Heart right ventricle (tissue), 16 donors: ENCODE results near the gene CTNND2. TPM values are rescaled to one million over a fixed set of nuclear protein-coding genes. Genes with fewer than 3 reads are reported as not detected.
A peak's percentile ranks its signal among the peaks of the same experiment; 100 is the strongest.
"Not testable (repeated sequence)": the region's sequence is repeated elsewhere in the genome, so short reads cannot be mapped to it uniquely, and the experiment has no call there.

ENCODE experiments used
- ATAC-seq, 8 donors: fragments of 200-7000 bp; cut with Tn5 transposase; one replicate each; pipeline ENCODE4 v1.9.1; 2020; ENCODE audit warnings: mild to moderate bottlenecking in 8 of 8, moderate library complexity in 8 of 8, moderate number of reproducible peaks in 1 of 8
- DNase-seq, 2 donors: peaks; one replicate each; pipeline ENCODE4 v3.0.0-alpha.2; 2020
- H3K27ac ChIP-seq, 10 donors: fragments of 200-600 bp; sonication (generic) in 2 of 10; one replicate each; pipeline versions ENCODE4 v1.5.0 to v1.8.0; 2020 to 2022; ENCODE audit warnings: mild to moderate bottlenecking in 3 of 10
- H3K27me3 ChIP-seq, 7 donors: fragments of 200-600 bp; one replicate each; pipeline ENCODE4 v1.8.0; 2021 to 2022; ENCODE audit warnings: mild to moderate bottlenecking in 2 of 7
- H3K36me3 ChIP-seq, 9 donors: fragments of 200-600 bp; sonication (generic) in 1 of 9; one replicate each; pipeline versions ENCODE4 v1.5.0 to v1.8.0; 2020 to 2022; ENCODE audit warnings: mild to moderate bottlenecking in 2 of 9
- H3K4me1 ChIP-seq, 9 donors: fragments of 200-600 bp; sonication (generic) in 1 of 9; one replicate each; pipeline versions ENCODE4 v1.5.0 to v1.8.0; 2020 to 2022; ENCODE audit warnings: mild to moderate bottlenecking in 4 of 9
- H3K4me3 ChIP-seq, 10 donors: fragments of 200-600 bp; sonication (generic) in 2 of 10; one replicate each; pipeline versions ENCODE4 v1.5.0 to v1.8.0; 2020 to 2022; ENCODE audit warnings: mild to moderate bottlenecking in 7 of 10, moderate library complexity in 2 of 10
- H3K9me3 ChIP-seq, 11 donors: fragments of 200-600 bp in 10 of 11; sonication (generic) in 2 of 11; one replicate each; pipeline versions ENCODE4 v1.5.0 to v1.8.0; 2013 to 2022; ENCODE audit warnings: mild to moderate bottlenecking in 2 of 11, control low read depth in 1 of 11, moderate library complexity in 1 of 11
- CTCF ChIP-seq, 9 donors: fragments of 200-600 bp; sonication (generic) in 2 of 9; IDR thresholded peaks; one replicate each; pipeline versions ENCODE4 v1.5.0 to v1.8.0; 2021 to 2022; ENCODE audit warnings: antibody characterized with exemption in 9 of 9, mild to moderate bottlenecking in 5 of 9, moderate library complexity in 1 of 9
- WGBS, 2 donors: extraction: QIAGEN DNeasy Blood & Tissue Kit; methylation state at CpG; one replicate each; pipeline ENCODE4 v1.1.7; 2013; ENCODE audit warnings: inconsistent platforms in 1 of 2; 5-methylcytosine and 5-hydroxymethylcytosine counted together
- intact Hi-C, 10 donors: fragments of 100-400 bp; cut with DNase I; formaldehyde crosslinking; loops; one replicate each; pipeline versions ENCODE4 v1.11.1 to v1.14.2; 2022
- polyA plus RNA-seq, 2 donors: library from polyadenylated mRNA; stranded (reverse); fragments of 200-250 nt; gene quantifications; one replicate each; pipeline ENCODE4 v1.2.3, GENCODE V29; 2013
- total RNA-seq, 10 donors: library from RNA; stranded (reverse); fragmentation: NEBNext Ultra II Directional in 3 of 10; extraction: Animal tissue kit (Norgen Biotek cat#: 25700) in 3 of 10; gene quantifications; one replicate each; pipeline versions ENCODE4 v1.2.1 to v1.2.4, GENCODE V29; 2021 to 2023
- donor health status: Arrhythmogenic right ventricular cardiomyopathy.
- donor health status: ischemic (EF 13 %, LVEDD 7.1; RV severe dilation, severe dysfunction).
- donor health status: healthy with polysubstance abuse.
- donor health status: DM: no; HTN: yes; CAD: no.
- donor health status: DM: no; HTN: no; CAD: no.
- donor health status: ischemic (EF 25% LVEDD 6.9; RV normal size, moderate dysfunction).
- donor health status: ischemic (EF 25% LVEDD 5.7; RV mildly dilated, moderate dysfunction).
- donor health status: healthy.
- donor health status: DM: yes; HTN: yes; CAD: no.
- donor health status: Ischemic cardiomyopathy.
- donor health status: ischemic (EF 35%, LVEDD 5.7; RV mildly dilated, moderate dysfunction).
- donor health status: nonischemic (EF 11% LVEDD 7.7; RV severe dilation, severe dysfunction).
- donor health status: DM: yes; HTN: yes; CAD: no.
- donor health status: PGD.
- donor health status: ischemic (EF 29% LVEDD 5.4; RV normal size, mild dysfunction).
- donor health status: nonischemic (EF 23%, LVEDD 6.1; RV moderate dilation, normal function).

Gene CTNND2
- total and polyA plus RNA-seq, 12 donors = 1.1 to 29.6 (median 9.9) TPM

GRCh38 chr5:11012295-11012694, 892.0 kb downstream of the CTNND2 start:
- Histone ChIP-seq H3K4me3 (no peak overlapping the region), H3K27ac (peak overlapping the region in 6 of 10 donors; percentile 31 to 72 (median 65)), H3K36me3 (no peaks in the 10 kb centered on the region), H3K9me3 (peaks cover 0 to 9% (median 0%) of the 10 kb centered on the region in 11 donors), H3K4me1 (peaks cover 0 to 37% (median 6%) of the 10 kb centered on the region in 9 donors), H3K27me3 (no peaks in the 10 kb centered on the region)
- intact Hi-C loops = no loop called here
- peak; percentile 33 to 49 for DNase-seq
- WGBS, 2 donors = 27 to 41% methylated on average over 7 of the region's 7 CpGs
- ATAC-seq = peak; percentile 42 to 91 (median 84)
- TF ChIP-seq CTCF (IDR thresholded peaks at IDR 0.05) = no peak

- Histone ChIP-seq H3K27me3 (no peaks in the 10 kb centered on the region), H3K9me3 (peaks cover 0 to 9% (median 0%) of the 10 kb centered on the region in 11 donors), H3K36me3 (no peaks in the 10 kb centered on the region), H3K4me1 (peaks cover 0 to 37% (median 6%) of the 10 kb centered on the region in 9 donors), H3K4me3 (no peak overlapping the region), H3K27ac (peak overlapping the region in 5 of 10 donors; percentile 52 to 72 (median 66))
- DNase-seq (no peak), ATAC-seq (peak in 3 of 8 donors; percentile 40 to 47 (median 40))
- TF ChIP-seq CTCF (IDR thresholded peaks at IDR 0.05) = no peak
- 56 to 59% methylated on average over 7 of the region's 7 CpGs for WGBS, 2 donors
- intact Hi-C loops = loop anchor here in 1 of 10 donors (1.0 kb wide), 1 partner anchor 36 kb away; no protein-coding TSS in a partner anchor
These were observed 893.6 kb downstream of the CTNND2 start for GRCh38 chr5:11010429-11011210.

- H3K36me3 ChIP-seq = no peaks in the 10 kb centered on the region
- 65 to 82% methylated on average over 3 of the region's 3 CpGs for WGBS, 2 donors
- H3K9me3 ChIP-seq = peaks cover 0 to 9% (median 0%) of the 10 kb centered on the region in 11 donors
- H3K4me3 ChIP-seq = no peak overlapping the region
- no peak for DNase-seq
- no peaks in the 10 kb centered on the region for H3K27me3 ChIP-seq
- TF ChIP-seq CTCF (IDR thresholded peaks at IDR 0.05) = no peak
- ATAC-seq = no peak
- intact Hi-C loops = no loop called here
- no peak overlapping the region for H3K27ac ChIP-seq
- peaks cover 0 to 37% (median 6%) of the 10 kb centered on the region in 9 donors for H3K4me1 ChIP-seq
These were observed 894.7 kb downstream of the CTNND2 start for GRCh38 chr5:11009576-11009975.

GRCh38 chr5:11007269-11007870, 896.9 kb downstream of the CTNND2 start:
- H3K27ac ChIP-seq = no peak overlapping the region
- 73 to 77% methylated on average over 18 of the region's 18 CpGs for WGBS, 2 donors
- intact Hi-C loops = no loop called here
- DNase-seq = peak in 1 of 2 donors; percentile 27
- peaks cover 0 to 9% (median 0%) of the 10 kb centered on the region in 11 donors for H3K9me3 ChIP-seq
- no peak overlapping the region for H3K4me3 ChIP-seq
- H3K36me3 ChIP-seq = no peaks in the 10 kb centered on the region
- no peaks in the 10 kb centered on the region for H3K27me3 ChIP-seq
- H3K4me1 ChIP-seq = peaks cover 0 to 22% (median 3%) of the 10 kb centered on the region in 9 donors
- TF ChIP-seq CTCF (IDR thresholded peaks at IDR 0.05) = no peak
- peak in 2 of 8 donors; percentile 60 to 77 for ATAC-seq

- 80 to 82% methylated on average over 4 of the region's 4 CpGs for WGBS, 2 donors
- H3K9me3 ChIP-seq, H3K27me3 ChIP-seq, intact Hi-C loops, DNase-seq, H3K4me3 ChIP-seq, H3K27ac ChIP-seq, ATAC-seq, H3K36me3 ChIP-seq: not testable (repeated sequence)
- H3K4me1 ChIP-seq = peaks cover 0 to 10% (median 0%) of the 10 kb centered on the region in 9 donors
These were observed 899.7 kb downstream of the CTNND2 start for GRCh38 chr5:11004523-11004922.
